Activated CD4-positive, alpha-beta memory T cell treated with anti-CD3 and anti-CD28 coated beads for 36 hours (primary cell): ENCODE results near the gene ZNF607. TPM values are rescaled to one million over a fixed set of nuclear protein-coding genes. Genes with fewer than 3 reads are reported as not detected.

Experiments
- total RNA-seq, 2 experiments: library from RNA; stranded (reverse); gene quantifications; one replicate each; pipeline ENCODE4 v1.2.3, GENCODE V29; 2021

ZNF607 gene
- total RNA-seq, 2 experiments from 2014 or later, result 5.3 to 7.0 TPM

Other genes starting within 250 kb of the ZNF607 start
- 1 to 10 TPM; 2.4 to 3.4 TPM for gene ZNF793, start 212.8 kb downstream of the ZNF607 start, total RNA-seq
- 1 to 10 TPM; 2.7 to 4.0 TPM for gene ZNF571, start 125.0 kb downstream of the ZNF607 start, total RNA-seq
- gene ZNF540, start 124.9 kb downstream of the ZNF607 start, total RNA-seq, result 1 to 10 TPM in 1 of 2 experiments, under 1 TPM in 1; 0.86 to 1.1 TPM
- 10 to 100 TPM; 11.1 to 11.4 TPM for gene ZFP30, start 64.3 kb downstream of the ZNF607 start, total RNA-seq
- gene ZNF573, start 59.8 kb upstream of the ZNF607 start, total RNA-seq, result 1 to 10 TPM; 7.7 to 7.8 TPM
- not detected for gene WDR87, start 186.8 kb upstream of the ZNF607 start, total RNA-seq
- gene SIPA1L3, start 187.4 kb upstream of the ZNF607 start, total RNA-seq, result 10 to 100 TPM; 10.3 to 12.1 TPM